K562 (cell line): Measurements from ENCODE around the gene RGS17. TPM values are rescaled to one million over a fixed set of nuclear protein-coding genes. Genes with fewer than 3 reads are reported as not detected.

Experiments used
- ATAC-seq: fragments of 200-7000 bp; cut with Tn5 transposase; 3 replicates; pipeline ENCODE4 v1.9.1; 2020; ENCODE audit warnings: moderate library complexity
- BruUV-seq: library from RNA; stranded (reverse); fragments of 400-500 nt; replicated peaks from 2 replicates; lab custom pipeline; 2021; lab: Mats Ljungman, UMichigan
- CTCF ChIA-PET: fragments of 300-600 bp; formaldehyde crosslinking; extraction: SDS; loops from one replicate; lab custom pipeline; 2021; ENCODE audit warnings: low intra/inter-chr PET ratio; lab: Yijun Ruan, JAX
- POLR2A ChIA-PET: fragments of 300-600, 350-650 bp; sonication (Branson Sonifier 250); formaldehyde crosslinking; extraction: SDS; loops from one replicate; lab custom pipeline; 2021; ENCODE audit warnings: antibody characterized with exemption, inconsistent platforms; lab: Yijun Ruan, JAX
- DNase-seq, 4 experiments: peaks; one replicate each; pipeline versions ENCODE4 v3.0.0 to v3.0.0-alpha.2; 2011 to 2018; ENCODE audit warnings: low spot score in 3 of 4, mixed read lengths in 3 of 4; ENCODE audit errors: extremely low read depth in 1 of 4
- FAIRE-seq: peaks from 2 replicates; lab custom pipeline; 2011; peaks lifted over from hg19 to GRCh38; lab: Jason Lieb, UNC
- H2AFZ ChIP-seq: 2 replicates; pipeline ENCODE4 v1.6.0; 2011; ENCODE audit warnings: low read depth, low read length, control low read depth, inconsistent platforms
- H3K27ac ChIP-seq: fragments of 200-600 bp; 3 replicates; pipeline ENCODE4 v1.8.0; 2011; ENCODE audit warnings: low read depth, mild to moderate bottlenecking, control low read depth, inconsistent platforms, low read length, moderate library complexity, mixed read lengths; ENCODE audit errors: extremely low read depth
- H3K27me3 ChIP-seq, 2 experiments: fragments of 300-600 bp in 1 of 2; 2 replicates in 1 of 2; 3 replicates in 1 of 2; pipeline versions ENCODE4 v1.6.0 to v1.8.0; 2011; ENCODE audit warnings: inconsistent platforms in 2 of 2, low read length in 2 of 2, mild to moderate bottlenecking in 1 of 2, mixed read lengths in 1 of 2, moderate library complexity in 1 of 2; ENCODE audit not compliant: control insufficient read depth in 2 of 2, insufficient read depth in 2 of 2
- H3K36me3 ChIP-seq: fragments of 300-600 bp; 3 replicates; pipeline ENCODE4 v1.8.0; 2011; ENCODE audit warnings: mild to moderate bottlenecking, low read length, inconsistent platforms; ENCODE audit not compliant: control insufficient read depth, insufficient read depth
- H3K4me1 ChIP-seq, 2 experiments: fragments of 200-600 bp in 1 of 2; replicated peaks in 1 of 2; 2 replicates in 1 of 2; 3 replicates in 1 of 2; pipeline versions ENCODE4 v1.5.1 to v1.8.0; 2011; ENCODE audit warnings: inconsistent platforms in 2 of 2, low read length in 2 of 2, mild to moderate bottlenecking in 1 of 2, mixed read lengths in 1 of 2, moderate library complexity in 1 of 2; ENCODE audit not compliant: control insufficient read depth in 2 of 2, insufficient read depth in 2 of 2
- H3K4me2 ChIP-seq: 2 replicates; pipeline ENCODE4 v1.6.1; 2011; ENCODE audit warnings: low read length, control low read depth, inconsistent platforms, mixed read lengths; ENCODE audit not compliant: insufficient read depth
- H3K4me3 ChIP-seq: fragments of 200-600 bp; sonication (generic), shearing (Covaris generic); 2 replicates; pipeline ENCODE4 v1.5.1; 2016; ENCODE audit warnings: control low read depth, inconsistent platforms
- H3K79me2 ChIP-seq: fragments of 200-600 bp; 3 replicates; pipeline ENCODE4 v1.8.0; 2011; ENCODE audit warnings: low read length, inconsistent platforms; ENCODE audit not compliant: control insufficient read depth, insufficient read depth
- H3K9ac ChIP-seq, 2 experiments: 2 replicates each; pipeline versions ENCODE4 v1.6.0 to v1.6.1; 2011; ENCODE audit warnings: low read depth in 2 of 2, low read length in 2 of 2, control low read depth in 1 of 2, inconsistent platforms in 1 of 2, mild to moderate bottlenecking in 1 of 2, mixed read lengths in 1 of 2; ENCODE audit not compliant: insufficient read depth in 1 of 2
- H3K9me1 ChIP-seq: one replicate; pipeline ENCODE4 v1.6.0; 2011; ENCODE audit warnings: inconsistent platforms, mild to moderate bottlenecking, low read length, moderate library complexity; ENCODE audit not compliant: control insufficient read depth, insufficient read depth
- H3K9me3 ChIP-seq: replicated peaks from 2 replicates; pipeline ENCODE4 v1.5.1; 2011; ENCODE audit warnings: low read depth, low read length, inconsistent platforms; ENCODE audit not compliant: control insufficient read depth, insufficient read depth
- H4K20me1 ChIP-seq: replicated peaks from 2 replicates; pipeline ENCODE4 v1.6.1; 2011; ENCODE audit warnings: low read length, inconsistent platforms, mixed read lengths; ENCODE audit not compliant: control insufficient read depth, insufficient read depth
- BRD9 ChIP-seq: fragments of 450-650 bp; IDR thresholded peaks from 2 replicates; pipeline ENCODE4 v1.6.1; 2018; ENCODE audit warnings: low read depth; ENCODE audit not compliant: partially characterized antibody
- DMBX1 ChIP-seq: fragments of 250-450 bp; sonication (Bioruptor Pico); IDR thresholded peaks from 2 replicates; pipeline ENCODE4 v1.8.0; 2022; ENCODE audit warnings: inconsistent platforms, mild to moderate bottlenecking, moderate library complexity, borderline replicate concordance
- ILF3 ChIP-seq: fragments of 450-650 bp; IDR thresholded peaks from 2 replicates; pipeline ENCODE4 v1.6.1; 2018; ENCODE audit warnings: antibody characterized with exemption, mild to moderate bottlenecking, moderate library complexity, borderline replicate concordance
- KAT7 ChIP-seq: sonication (generic); formaldehyde crosslinking; IDR thresholded peaks from 2 replicates; pipeline ENCODE4 v1.8.0; 2022; ENCODE audit warnings: missing genetic modification reagents, mild to moderate bottlenecking, borderline replicate concordance
- MECOM ChIP-seq: fragments of 250-450 bp; sonication (Bioruptor Pico); IDR thresholded peaks from 2 replicates; pipeline ENCODE4 v1.8.0; 2022; ENCODE audit warnings: inconsistent platforms
- NFATC3 ChIP-seq: fragments of 450-650 bp; IDR thresholded peaks from 2 replicates; pipeline ENCODE4 v1.6.1; 2017; ENCODE audit warnings: mild to moderate bottlenecking
- RBBP5 ChIP-seq: fragments of 200-600 bp; sonication (generic); IDR thresholded peaks from 2 replicates; pipeline ENCODE4 v1.6.1; 2012; ENCODE audit warnings: borderline replicate concordance, mild to moderate bottlenecking, low read length, control low read depth, inconsistent platforms; ENCODE audit not compliant: insufficient read depth, poor library complexity, severe bottlenecking
- SUPT5H ChIP-seq: fragments of 450-650 bp; IDR thresholded peaks from 2 replicates; pipeline ENCODE4 v1.6.1; 2016
- ZBED1 ChIP-seq: IDR thresholded peaks from 2 replicates; pipeline ENCODE4 v1.6.1; 2014
- ZFP30 ChIP-seq: fragments of 250-450 bp; sonication (Bioruptor Pico); IDR thresholded peaks from 2 replicates; pipeline ENCODE4 v1.8.0; 2022; ENCODE audit warnings: moderate library complexity, mild to moderate bottlenecking, inconsistent platforms, borderline replicate concordance
- ZNF146 ChIP-seq: IDR thresholded peaks from one replicate; pipeline ENCODE4 v1.6.1; 2018; ENCODE audit warnings: missing compliant biosample characterization; ENCODE audit not compliant: unreplicated experiment
- whole genome bisulfite sequencing: fragments of 100-300 bp; shearing (Covaris generic); methylation state at CpG from one replicate; pipeline ENCODE4 v1.1.6; 2016; ENCODE audit warnings: low coverage, mixed read lengths; ENCODE audit not compliant: insufficient coverage; ENCODE audit errors: missing lambda C conversion rate; 5-methylcytosine and 5-hydroxymethylcytosine counted together
- in situ Hi-C: fragments of 300-500 bp; cut with MboI; formaldehyde crosslinking; loops from 4 replicates; pipeline ENCODE4 v1.15.0; 2018; ENCODE audit warnings: inconsistent platforms, mixed read lengths
- intact Hi-C: fragments of 100-400 bp; cut with micrococcal nuclease; formaldehyde crosslinking; loops from 2 replicates; pipeline ENCODE4 v1.14.2; 2022
- polyA plus RNA-seq, 8 experiments: library from polyadenylated mRNA; depleted of rRNA in 4 of 8; stranded (reverse) in 5 of 8; unstranded in 3 of 8; fragments of >200 nt; fragmentation: Nextera tagmentation in 2 of 8; fragmentation: Illumina TruSeq in 1 of 8; extraction: Ambion mirVana in 2 of 8; extraction: Trizol in 1 of 8; gene quantifications; 2 replicates each; pipeline versions ENCODE4 v1.2.1 to v1.2.3, GENCODE V29; 2011 to 2014; ENCODE audit warnings: inconsistent platforms in 1 of 8, missing spikeins in 1 of 8
- total RNA-seq, 7 experiments: library from RNA; depleted of rRNA in 6 of 7; stranded (reverse); fragments of >200 nt in 6 of 7; fragmentation: Illumina TruSeq in 2 of 7; extraction: Trizol in 2 of 7; gene quantifications; 2 replicates each; pipeline versions ENCODE4 v1.2.1 to v1.2.3, GENCODE V29; 2011 to 2021; ENCODE audit warnings: low replicate concordance in 1 of 7
- TF ChIP-seq, protein P1 (sequence below): fragments of 250-450 bp; sonication (Bioruptor Pico); IDR thresholded peaks from 2 replicates; pipeline ENCODE4 v1.8.0; 2022; ENCODE audit warnings: moderate library complexity, mild to moderate bottlenecking, inconsistent platforms
- TF ChIP-seq, protein P2 (sequence below): sonication (generic); formaldehyde crosslinking; IDR thresholded peaks from 2 replicates; pipeline ENCODE4 v1.8.1; 2023; ENCODE audit warnings: mild to moderate bottlenecking, missing genetic modification reagents
- TF ChIP-seq, protein P3 (sequence below): fragments of 250-450 bp; sonication (Bioruptor Pico); IDR thresholded peaks from 2 replicates; pipeline ENCODE4 v1.5.0; 2021
- TF ChIP-seq, protein P4 (sequence below): fragments of 450-650 bp; IDR thresholded peaks from 2 replicates; pipeline ENCODE4 v1.6.1; 2016; ENCODE audit warnings: low read depth, mild to moderate bottlenecking, moderate library complexity
- TF ChIP-seq, protein P5 (sequence below): fragments of 250-450 bp; sonication (Bioruptor Pico); IDR thresholded peaks from 2 replicates; pipeline ENCODE4 v1.8.0; 2022; ENCODE audit warnings: moderate library complexity, mild to moderate bottlenecking, inconsistent platforms

The RGS17 gene
- total and polyA plus RNA-seq, 9 of the 15 experiments (the other 6 are each of a cell fraction or from before 2014, with no cell fraction given) = 0.01 to 0.14 (median 0.08) TPM; not detected in 6

DNA sequence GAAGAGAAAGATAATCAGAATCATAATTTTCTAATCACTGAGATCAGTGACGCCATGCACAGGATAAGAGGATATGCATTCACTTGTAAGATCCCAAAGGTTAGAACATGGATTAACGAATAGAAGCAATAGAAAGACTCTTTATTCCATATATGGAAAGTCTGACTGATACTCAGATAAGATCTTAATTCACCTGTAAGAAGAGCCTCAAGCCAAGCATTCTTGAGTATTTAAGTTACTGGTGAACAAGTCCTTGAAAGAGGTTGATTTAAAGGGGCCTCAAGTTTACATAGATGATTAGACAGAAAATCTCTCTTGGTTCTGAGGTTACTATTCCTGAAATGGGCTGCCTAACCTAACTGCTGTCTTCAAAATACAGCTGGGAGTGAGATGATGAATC lies 74.8 kb downstream of the RGS17 start:
- 0% methylated on average over 2 of the region's 2 CpGs for WGBS
- intact Hi-C loops = no loop called here

More for the DNA sequence above, 74.8 kb downstream of the RGS17 start:
- no peaks in the 10 kb centered on the region for H3K9me1 ChIP-seq
- H3K79me2 ChIP-seq = no peaks in the 10 kb centered on the region
- no peaks in the 10 kb centered on the region for H4K20me1 ChIP-seq
- TF ChIP-seq, protein P1, sequence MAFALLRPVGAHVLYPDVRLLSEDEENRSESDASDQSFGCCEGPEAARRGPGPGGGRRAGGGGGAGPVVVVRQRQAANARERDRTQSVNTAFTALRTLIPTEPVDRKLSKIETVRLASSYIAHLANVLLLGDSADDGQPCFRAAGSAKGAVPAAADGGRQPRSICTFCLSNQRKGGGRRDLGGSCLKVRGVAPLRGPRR (CRISPR knock-in tag) = no peak
- no peak for TF ChIP-seq ILF3
- TF ChIP-seq, protein P2, sequence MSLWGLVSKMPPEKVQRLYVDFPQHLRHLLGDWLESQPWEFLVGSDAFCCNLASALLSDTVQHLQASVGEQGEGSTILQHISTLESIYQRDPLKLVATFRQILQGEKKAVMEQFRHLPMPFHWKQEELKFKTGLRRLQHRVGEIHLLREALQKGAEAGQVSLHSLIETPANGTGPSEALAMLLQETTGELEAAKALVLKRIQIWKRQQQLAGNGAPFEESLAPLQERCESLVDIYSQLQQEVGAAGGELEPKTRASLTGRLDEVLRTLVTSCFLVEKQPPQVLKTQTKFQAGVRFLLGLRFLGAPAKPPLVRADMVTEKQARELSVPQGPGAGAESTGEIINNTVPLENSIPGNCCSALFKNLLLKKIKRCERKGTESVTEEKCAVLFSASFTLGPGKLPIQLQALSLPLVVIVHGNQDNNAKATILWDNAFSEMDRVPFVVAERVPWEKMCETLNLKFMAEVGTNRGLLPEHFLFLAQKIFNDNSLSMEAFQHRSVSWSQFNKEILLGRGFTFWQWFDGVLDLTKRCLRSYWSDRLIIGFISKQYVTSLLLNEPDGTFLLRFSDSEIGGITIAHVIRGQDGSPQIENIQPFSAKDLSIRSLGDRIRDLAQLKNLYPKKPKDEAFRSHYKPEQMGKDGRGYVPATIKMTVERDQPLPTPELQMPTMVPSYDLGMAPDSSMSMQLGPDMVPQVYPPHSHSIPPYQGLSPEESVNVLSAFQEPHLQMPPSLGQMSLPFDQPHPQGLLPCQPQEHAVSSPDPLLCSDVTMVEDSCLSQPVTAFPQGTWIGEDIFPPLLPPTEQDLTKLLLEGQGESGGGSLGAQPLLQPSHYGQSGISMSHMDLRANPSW = no peak
- no peak for TF ChIP-seq DMBX1 (CRISPR knock-in tag)
- TF ChIP-seq, protein P3, sequence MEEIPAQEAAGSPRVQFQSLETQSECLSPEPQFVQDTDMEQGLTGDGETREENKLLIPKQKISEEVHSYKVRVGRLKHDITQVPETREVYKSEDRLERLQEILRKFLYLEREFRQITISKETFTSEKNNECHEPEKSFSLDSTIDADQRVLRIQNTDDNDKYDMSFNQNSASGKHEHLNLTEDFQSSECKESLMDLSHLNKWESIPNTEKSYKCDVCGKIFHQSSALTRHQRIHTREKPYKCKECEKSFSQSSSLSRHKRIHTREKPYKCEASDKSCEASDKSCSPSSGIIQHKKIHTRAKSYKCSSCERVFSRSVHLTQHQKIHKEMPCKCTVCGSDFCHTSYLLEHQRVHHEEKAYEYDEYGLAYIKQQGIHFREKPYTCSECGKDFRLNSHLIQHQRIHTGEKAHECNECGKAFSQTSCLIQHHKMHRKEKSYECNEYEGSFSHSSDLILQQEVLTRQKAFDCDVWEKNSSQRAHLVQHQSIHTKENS (CRISPR knock-in tag) = no peak
- TF ChIP-seq ZFP30 = no peak
- TF ChIP-seq MECOM = no peak
- no peak for TF ChIP-seq SUPT5H
- TF ChIP-seq, protein P4, sequence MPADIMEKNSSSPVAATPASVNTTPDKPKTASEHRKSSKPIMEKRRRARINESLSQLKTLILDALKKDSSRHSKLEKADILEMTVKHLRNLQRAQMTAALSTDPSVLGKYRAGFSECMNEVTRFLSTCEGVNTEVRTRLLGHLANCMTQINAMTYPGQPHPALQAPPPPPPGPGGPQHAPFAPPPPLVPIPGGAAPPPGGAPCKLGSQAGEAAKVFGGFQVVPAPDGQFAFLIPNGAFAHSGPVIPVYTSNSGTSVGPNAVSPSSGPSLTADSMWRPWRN = no peak
- no peak for TF ChIP-seq ZNF146
- TF ChIP-seq KAT7 = no peak
- TF ChIP-seq RBBP5 = no peak
- no peak for TF ChIP-seq BRD9
- TF ChIP-seq, protein P5, sequence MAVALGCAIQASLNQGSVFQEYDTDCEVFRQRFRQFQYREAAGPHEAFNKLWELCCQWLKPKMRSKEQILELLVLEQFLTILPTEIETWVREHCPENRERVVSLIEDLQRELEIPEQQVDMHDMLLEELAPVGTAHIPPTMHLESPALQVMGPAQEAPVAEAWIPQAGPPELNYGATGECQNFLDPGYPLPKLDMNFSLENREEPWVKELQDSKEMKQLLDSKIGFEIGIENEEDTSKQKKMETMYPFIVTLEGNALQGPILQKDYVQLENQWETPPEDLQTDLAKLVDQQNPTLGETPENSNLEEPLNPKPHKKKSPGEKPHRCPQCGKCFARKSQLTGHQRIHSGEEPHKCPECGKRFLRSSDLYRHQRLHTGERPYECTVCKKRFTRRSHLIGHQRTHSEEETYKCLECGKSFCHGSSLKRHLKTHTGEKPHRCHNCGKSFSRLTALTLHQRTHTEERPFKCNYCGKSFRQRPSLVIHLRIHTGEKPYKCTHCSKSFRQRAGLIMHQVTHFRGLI (CRISPR knock-in tag) = no peak
- no peak for TF ChIP-seq ZBED1
- no peak for TF ChIP-seq NFATC3
- TF ChIP-seq, all 486 proteins: peak for 0
- Histone ChIP-seq H3K27ac (no peak overlapping the region), H3K9me3 (no peaks in the 10 kb centered on the region), H3K9ac (no peak overlapping the region), H3K4me2 (no peak overlapping the region), H3K27me3 (no peaks in the 10 kb centered on the region), H2AFZ (no peak overlapping the region), H3K4me1 (no peaks in the 10 kb centered on the region), H3K36me3 (no peaks in the 10 kb centered on the region), H3K4me3 (no peak overlapping the region)
- BruUV-seq = no TSS peak
- POLR2A ChIA-PET = no interaction called here
- ATAC-seq (no peak), DNase-seq (no peak), FAIRE-seq (no peak)
- in situ Hi-C loops = no loop called here
- CTCF ChIA-PET = no interaction called here
